Lower leg skin (tissue), 3 donors: ENCODE data around the gene RNF152.

ENCODE experiments used
- CTCF ChIP-seq, 3 donors: fragments of 450-650 bp; IDR thresholded peaks; one replicate each; pipeline ENCODE4 v1.5.1; 2016; ENCODE audit warnings: antibody characterized with exemption in 3 of 3, mild to moderate bottlenecking in 3 of 3, moderate library complexity in 2 of 3
- POLR2A ChIP-seq, 2 donors: fragments of 450-650 bp; IDR thresholded peaks; one replicate each; pipeline ENCODE4 v1.6.1; 2016 to 2017; ENCODE audit warnings: antibody characterized with exemption in 2 of 2, mild to moderate bottlenecking in 1 of 2, moderate library complexity in 1 of 2

GRCh38 chr18:61865466-61866175 lies 27.2 kb downstream of the RNF152 start:
- TF ChIP-seq CTCF (IDR thresholded peaks at IDR 0.05) (no peak), POLR2A (IDR thresholded peaks at IDR 0.05) (no peak)
